ENCODE measurements around the gene PLPP1.

Gene PLPP1

DNA sequence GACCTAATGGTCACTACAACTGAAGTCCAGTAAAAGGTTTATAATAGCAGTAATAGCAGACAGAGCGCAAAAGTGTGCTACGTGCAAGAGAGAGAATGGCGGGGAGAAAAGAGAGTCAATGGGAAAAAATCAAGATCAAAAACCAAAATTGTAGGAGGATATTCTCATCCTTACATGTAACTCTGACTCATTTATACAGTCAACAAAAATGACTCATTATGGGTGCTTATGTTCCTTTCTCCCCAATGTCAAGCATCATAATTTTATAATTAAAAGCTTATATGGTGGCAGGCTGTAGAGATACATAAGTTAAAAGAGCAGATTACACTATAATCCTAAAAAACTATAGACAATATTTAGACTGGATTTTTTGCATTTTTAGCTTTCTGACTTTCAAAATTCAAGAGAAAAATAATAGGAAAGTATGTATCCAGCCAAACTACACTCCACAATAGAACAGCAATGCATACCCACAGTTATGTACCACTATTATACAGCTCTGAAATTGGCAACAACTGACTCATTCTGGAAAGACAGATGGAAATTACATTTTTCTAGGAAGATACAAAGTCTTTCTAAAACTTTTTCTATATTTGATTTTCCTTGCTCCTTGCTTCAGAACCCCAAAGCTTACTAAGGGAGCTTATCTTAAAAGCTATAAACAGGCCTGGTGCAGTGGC lies 78.4 kb downstream of the PLPP1 start:
- H3K9me3 ChIP-seq (ENCODE audit: low read depth, low read length), result no peaks in the 10 kb centered on the region
- TF ChIP-seq POLR2AphosphoS5 (IDR thresholded peaks at IDR 0.05; ENCODE audit: borderline replicate concordance, low read depth, low read length), result no peak
- TF ChIP-seq FOXP2 (optimal IDR thresholded peaks at IDR 0.05; ENCODE audit: control extremely low read depth, extremely low read length, insufficient read depth), result no peak
- TF ChIP-seq EZH2 (IDR thresholded peaks at IDR 0.05), result no peak
- H3K27ac ChIP-seq, result no peak overlapping the region
- no peak overlapping the region for H3K9ac ChIP-seq (ENCODE audit: insufficient read length)
- no peaks in the 10 kb centered on the region for H3K36me3 ChIP-seq (ENCODE audit: insufficient read depth, low read length)
- H3K4me3 ChIP-seq, result no peak overlapping the region
- no peak for DNase-seq (ENCODE audit: low read depth, low spot score)

DNA sequence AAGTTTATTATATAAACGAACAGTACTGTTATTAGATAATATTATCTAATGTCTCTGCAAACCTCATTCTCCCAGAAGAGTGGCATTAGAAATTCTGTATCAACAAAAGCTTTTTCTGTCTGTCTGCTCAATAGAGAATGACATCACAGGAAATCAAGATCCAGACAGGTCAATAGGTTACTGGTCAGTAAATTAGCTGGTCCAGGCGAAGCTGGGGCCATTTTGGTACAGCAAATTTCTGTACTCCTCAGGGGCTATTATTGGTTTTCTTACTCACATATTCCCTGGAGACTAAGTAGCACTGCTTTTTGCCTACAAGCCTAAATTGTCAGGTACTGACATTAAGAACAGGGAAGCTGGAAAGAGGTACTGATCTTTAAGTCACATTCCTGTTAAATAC lies 80.5 kb downstream of the PLPP1 start:
- no peak for DNase-seq (ENCODE audit: low read depth, low spot score)
- H3K36me3 ChIP-seq (ENCODE audit: insufficient read depth, low read length), result no peaks in the 10 kb centered on the region
- H3K9me3 ChIP-seq (ENCODE audit: low read depth, low read length), result no peaks in the 10 kb centered on the region
- no peak overlapping the region for H3K9ac ChIP-seq (ENCODE audit: insufficient read length)
- no peak overlapping the region for H3K27ac ChIP-seq
- no peak overlapping the region for H3K4me3 ChIP-seq
- TF ChIP-seq FOXP2 (optimal IDR thresholded peaks at IDR 0.05; ENCODE audit: control extremely low read depth, extremely low read length, insufficient read depth), result no peak
- no peak for TF ChIP-seq POLR2AphosphoS5 (IDR thresholded peaks at IDR 0.05; ENCODE audit: borderline replicate concordance, low read depth, low read length)
- TF ChIP-seq EZH2 (IDR thresholded peaks at IDR 0.05), result no peak

DNA sequence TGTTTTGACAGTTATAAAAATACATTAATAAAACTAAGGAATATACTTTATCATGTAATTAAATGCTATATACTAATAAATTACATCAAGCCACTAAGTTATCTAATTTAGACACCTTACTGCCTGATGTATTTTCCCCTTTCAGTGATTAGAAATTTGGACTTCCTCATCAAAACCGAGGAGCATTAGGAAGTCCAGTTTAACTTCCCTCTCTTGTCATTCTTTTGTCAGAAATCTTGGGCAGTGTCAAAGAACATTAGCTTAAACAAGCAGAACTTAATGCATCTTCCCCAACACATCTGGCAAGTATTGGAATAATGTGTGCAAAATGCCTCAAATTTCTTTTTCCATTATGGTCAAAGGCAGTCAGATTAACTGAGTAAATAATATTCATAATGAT lies 81.6 kb downstream of the PLPP1 start:
- H3K9me3 ChIP-seq (ENCODE audit: low read depth, low read length), result no peaks in the 10 kb centered on the region
- no peak overlapping the region for H3K9ac ChIP-seq (ENCODE audit: insufficient read length)
- DNase-seq (ENCODE audit: low read depth, low spot score), result no peak
- H3K4me3 ChIP-seq, result no peak overlapping the region
- TF ChIP-seq POLR2AphosphoS5 (IDR thresholded peaks at IDR 0.05; ENCODE audit: borderline replicate concordance, low read depth, low read length), result no peak
- no peak for TF ChIP-seq EZH2 (IDR thresholded peaks at IDR 0.05)
- no peak for TF ChIP-seq FOXP2 (optimal IDR thresholded peaks at IDR 0.05; ENCODE audit: control extremely low read depth, extremely low read length, insufficient read depth)
- no peaks in the 10 kb centered on the region for H3K36me3 ChIP-seq (ENCODE audit: insufficient read depth, low read length)
- no peak overlapping the region for H3K27ac ChIP-seq

DNA sequence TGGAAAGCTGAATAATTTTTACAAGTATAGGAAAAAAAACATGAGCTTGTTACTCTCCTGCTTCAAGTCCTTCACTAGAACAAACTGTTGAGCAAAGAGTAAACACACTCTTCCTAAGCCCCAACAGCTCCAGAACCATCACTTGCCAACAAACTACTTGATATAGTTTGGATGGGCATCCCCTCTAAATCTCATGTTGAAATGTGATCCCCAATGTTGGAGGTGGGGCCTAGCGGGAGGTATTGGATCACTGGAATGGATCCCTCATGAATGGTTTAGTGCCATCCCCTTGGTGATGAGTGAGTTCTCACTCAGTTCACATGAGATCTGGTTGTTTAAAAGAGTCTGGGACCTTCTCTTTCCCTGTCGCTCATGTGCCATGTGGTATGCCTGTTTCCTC lies 82.8 kb downstream of the PLPP1 start:
- DNase-seq (ENCODE audit: low read depth, low spot score), result no peak
- no peak overlapping the region for H3K9ac ChIP-seq (ENCODE audit: insufficient read length)
- TF ChIP-seq POLR2AphosphoS5 (IDR thresholded peaks at IDR 0.05; ENCODE audit: borderline replicate concordance, low read depth, low read length), result no peak
- TF ChIP-seq FOXP2 (optimal IDR thresholded peaks at IDR 0.05; ENCODE audit: control extremely low read depth, extremely low read length, insufficient read depth), result no peak
- no peak for TF ChIP-seq EZH2 (IDR thresholded peaks at IDR 0.05)
- no peak overlapping the region for H3K27ac ChIP-seq
- no peaks in the 10 kb centered on the region for H3K36me3 ChIP-seq (ENCODE audit: insufficient read depth, low read length)
- H3K9me3 ChIP-seq (ENCODE audit: low read depth, low read length), result no peaks in the 10 kb centered on the region
- H3K4me3 ChIP-seq, result no peak overlapping the region

DNA sequence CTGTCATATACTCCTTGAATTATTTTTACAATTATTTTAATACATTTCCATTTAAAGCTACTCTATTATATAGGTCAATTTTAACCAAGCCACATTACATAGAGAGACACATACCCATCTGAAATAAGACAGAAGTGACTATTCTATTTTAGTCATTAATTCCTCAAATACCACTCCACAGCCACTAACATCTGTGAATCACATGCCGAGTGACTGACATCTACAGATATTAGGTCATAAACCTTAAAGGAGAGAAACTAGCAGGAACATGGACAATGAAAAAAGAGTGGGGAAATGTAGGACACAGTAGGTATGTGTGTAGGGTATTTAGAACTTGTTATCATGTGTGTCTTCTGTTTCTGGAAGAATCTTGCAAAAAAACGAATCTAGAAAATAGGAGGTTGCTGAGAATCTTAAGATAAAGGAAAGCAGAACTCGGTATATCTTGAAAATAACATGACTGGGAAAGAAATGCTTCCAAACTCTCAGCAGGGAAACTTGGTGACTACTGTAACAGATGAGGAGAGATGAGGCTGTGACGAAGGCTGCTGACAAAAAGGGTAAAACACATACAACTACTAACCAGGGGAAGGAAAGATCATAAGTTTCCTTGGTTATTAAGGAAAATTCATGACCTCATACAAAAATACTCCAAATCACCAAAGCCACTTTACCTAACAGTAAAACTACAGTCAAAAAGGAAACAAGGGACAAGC lies 84.6 kb downstream of the PLPP1 start:
- TF ChIP-seq FOXP2 (optimal IDR thresholded peaks at IDR 0.05; ENCODE audit: control extremely low read depth, extremely low read length, insufficient read depth), result no peak
- TF ChIP-seq EZH2 (IDR thresholded peaks at IDR 0.05), result no peak
- no peak for TF ChIP-seq POLR2AphosphoS5 (IDR thresholded peaks at IDR 0.05; ENCODE audit: borderline replicate concordance, low read depth, low read length)
- no peaks in the 10 kb centered on the region for H3K9me3 ChIP-seq (ENCODE audit: low read depth, low read length)
- no peaks in the 10 kb centered on the region for H3K36me3 ChIP-seq (ENCODE audit: insufficient read depth, low read length)
- H3K4me3 ChIP-seq, result no peak overlapping the region
- no peak overlapping the region for H3K9ac ChIP-seq (ENCODE audit: insufficient read length)
- H3K27ac ChIP-seq, result no peak overlapping the region
- DNase-seq (ENCODE audit: low read depth, low spot score), result no peak

DNA sequence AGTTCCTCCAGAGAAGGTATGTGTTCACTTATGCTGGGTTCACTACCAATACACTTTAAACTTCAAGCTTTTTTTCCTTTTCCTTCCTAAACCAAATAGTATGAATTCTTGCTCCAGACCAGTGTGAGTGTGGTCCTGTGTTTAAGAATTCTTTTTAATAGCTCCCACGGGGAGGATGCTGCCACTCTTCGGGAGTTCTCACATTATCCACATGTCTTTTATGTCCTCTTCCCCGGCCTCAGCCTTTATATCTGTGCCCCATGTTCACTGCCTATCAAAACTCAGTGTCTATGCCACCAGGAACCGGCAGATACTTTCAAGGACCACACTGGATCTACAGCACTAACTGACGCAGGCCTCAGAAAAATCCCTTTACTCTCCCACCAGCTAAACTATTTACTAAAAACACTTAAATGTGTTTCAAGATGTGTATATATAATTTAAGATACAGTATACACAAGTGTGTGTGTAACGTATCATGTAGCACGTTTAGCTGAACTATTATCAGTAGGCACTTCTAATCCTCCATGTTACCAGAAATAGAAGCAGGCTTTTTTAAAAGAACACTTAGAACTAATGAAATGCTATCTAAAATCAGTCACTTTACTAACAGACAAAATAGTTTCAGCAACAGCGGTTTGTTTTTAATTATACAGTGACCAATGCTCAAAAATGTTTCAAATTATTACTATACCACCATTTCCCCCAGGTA lies 88.0 kb downstream of the PLPP1 start:
- Histone ChIP-seq H3K9ac (ENCODE audit: insufficient read length) (no peak overlapping the region), H3K27ac (no peak overlapping the region), H3K36me3 (ENCODE audit: insufficient read depth, low read length) (no peaks in the 10 kb centered on the region), H3K9me3 (ENCODE audit: low read depth, low read length) (no peaks in the 10 kb centered on the region), H3K4me3 (no peak overlapping the region)
- DNase-seq (ENCODE audit: low read depth, low spot score), result no peak
- TF ChIP-seq POLR2AphosphoS5 (IDR thresholded peaks at IDR 0.05; ENCODE audit: borderline replicate concordance, low read depth, low read length) (no peak), EZH2 (IDR thresholded peaks at IDR 0.05) (no peak), FOXP2 (optimal IDR thresholded peaks at IDR 0.05; ENCODE audit: control extremely low read depth, extremely low read length, insufficient read depth) (no peak)

DNA sequence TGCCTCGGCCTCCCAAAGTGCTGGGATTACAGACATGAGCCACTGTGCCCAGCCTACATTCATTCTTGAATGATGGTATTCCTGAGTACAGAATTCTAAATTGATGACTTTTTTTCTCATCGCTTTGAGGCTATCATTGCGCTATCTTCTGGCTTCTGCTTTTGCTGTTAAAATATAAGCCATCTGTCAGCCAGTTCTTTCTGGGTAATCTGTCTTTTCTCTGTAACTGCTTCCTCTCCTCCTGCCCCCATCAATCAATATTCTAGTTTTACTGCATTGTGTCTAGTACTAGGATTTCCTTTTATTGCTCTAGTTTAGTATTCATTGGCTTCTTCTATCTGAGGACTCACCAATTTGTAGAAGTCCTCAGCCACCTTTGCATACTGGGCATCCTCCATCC lies 89.0 kb downstream of the PLPP1 start:
- no peak overlapping the region for H3K9ac ChIP-seq (ENCODE audit: insufficient read length)
- DNase-seq (ENCODE audit: low read depth, low spot score), result no peak

DNA sequence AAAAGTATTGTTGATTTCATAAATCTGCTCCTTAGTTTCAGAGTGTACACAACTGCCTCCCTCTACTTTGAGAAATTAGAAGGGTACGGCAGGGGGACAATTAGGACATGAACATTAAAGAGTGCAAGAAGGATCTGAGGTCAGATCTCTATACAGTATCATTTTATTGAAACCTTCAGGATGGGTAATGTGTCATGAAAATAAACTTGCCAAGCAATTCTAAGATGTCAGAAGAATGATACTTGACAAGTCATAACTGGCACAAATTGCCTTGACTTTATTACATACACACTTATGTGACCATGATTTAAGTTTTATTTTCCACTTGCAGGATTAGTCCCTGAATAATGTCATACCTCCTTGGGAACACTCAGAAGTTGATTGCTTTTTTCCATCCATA lies 92.8 kb downstream of the PLPP1 start:
- TF ChIP-seq EZH2 (IDR thresholded peaks at IDR 0.05) (no peak), POLR2AphosphoS5 (IDR thresholded peaks at IDR 0.05; ENCODE audit: borderline replicate concordance, low read depth, low read length) (no peak), FOXP2 (optimal IDR thresholded peaks at IDR 0.05; ENCODE audit: control extremely low read depth, extremely low read length, insufficient read depth) (no peak)
- Histone ChIP-seq H3K9ac (ENCODE audit: insufficient read length) (no peak overlapping the region), H3K27ac (peak overlapping the region; percentile 98), H3K4me3 (no peak overlapping the region), H3K36me3 (ENCODE audit: insufficient read depth, low read length) (no peaks in the 10 kb centered on the region), H3K9me3 (ENCODE audit: low read depth, low read length) (no peaks in the 10 kb centered on the region)
- no peak for DNase-seq (ENCODE audit: low read depth, low spot score)

More for the DNA sequence above, 89.0 kb downstream of the PLPP1 start:
- H3K9me3 ChIP-seq (ENCODE audit: low read depth, low read length), result no peaks in the 10 kb centered on the region
- H3K4me3 ChIP-seq, result no peak overlapping the region
- no peak for TF ChIP-seq FOXP2 (optimal IDR thresholded peaks at IDR 0.05; ENCODE audit: control extremely low read depth, extremely low read length, insufficient read depth)
- TF ChIP-seq POLR2AphosphoS5 (IDR thresholded peaks at IDR 0.05; ENCODE audit: borderline replicate concordance, low read depth, low read length), result no peak
- no peak for TF ChIP-seq EZH2 (IDR thresholded peaks at IDR 0.05)
- no peak overlapping the region for H3K27ac ChIP-seq
- no peaks in the 10 kb centered on the region for H3K36me3 ChIP-seq (ENCODE audit: insufficient read depth, low read length)

Measured in SK-N-MC (cell line).